ENCODE measurements around the gene STX11.

DNA sequence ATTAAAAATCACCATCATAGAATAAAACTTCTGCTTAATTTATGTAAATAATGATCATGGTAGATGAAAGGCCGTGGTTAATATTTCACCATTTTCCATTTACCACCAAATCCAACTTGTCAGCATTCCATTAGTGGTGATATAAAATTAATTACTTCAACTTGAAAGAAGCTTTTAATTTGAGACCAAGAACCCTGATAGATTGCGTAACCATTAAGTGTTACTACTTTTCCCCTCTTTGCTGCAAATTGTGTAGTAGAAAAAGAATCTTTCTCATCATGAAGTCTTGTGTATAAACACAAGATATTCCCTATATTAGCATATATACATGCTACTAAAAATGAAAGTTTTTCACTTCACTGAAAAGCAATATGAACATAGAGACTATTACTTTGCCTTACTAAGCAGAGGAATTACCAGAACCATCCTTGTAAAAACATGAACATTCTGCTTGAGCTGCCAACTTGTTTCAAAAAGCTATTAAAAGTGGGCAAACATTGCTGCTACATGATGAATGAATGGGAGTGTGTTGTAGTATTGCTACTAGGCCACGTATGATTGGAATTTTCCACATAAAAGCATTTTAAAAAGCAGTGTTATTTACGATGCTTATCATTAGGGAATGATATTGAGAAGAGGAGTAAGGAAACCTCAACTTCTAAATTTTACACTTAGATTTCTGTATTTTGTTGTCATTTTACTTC is 35.0 kb downstream of the STX11 start:
- TF ChIP-seq, protein P1, sequence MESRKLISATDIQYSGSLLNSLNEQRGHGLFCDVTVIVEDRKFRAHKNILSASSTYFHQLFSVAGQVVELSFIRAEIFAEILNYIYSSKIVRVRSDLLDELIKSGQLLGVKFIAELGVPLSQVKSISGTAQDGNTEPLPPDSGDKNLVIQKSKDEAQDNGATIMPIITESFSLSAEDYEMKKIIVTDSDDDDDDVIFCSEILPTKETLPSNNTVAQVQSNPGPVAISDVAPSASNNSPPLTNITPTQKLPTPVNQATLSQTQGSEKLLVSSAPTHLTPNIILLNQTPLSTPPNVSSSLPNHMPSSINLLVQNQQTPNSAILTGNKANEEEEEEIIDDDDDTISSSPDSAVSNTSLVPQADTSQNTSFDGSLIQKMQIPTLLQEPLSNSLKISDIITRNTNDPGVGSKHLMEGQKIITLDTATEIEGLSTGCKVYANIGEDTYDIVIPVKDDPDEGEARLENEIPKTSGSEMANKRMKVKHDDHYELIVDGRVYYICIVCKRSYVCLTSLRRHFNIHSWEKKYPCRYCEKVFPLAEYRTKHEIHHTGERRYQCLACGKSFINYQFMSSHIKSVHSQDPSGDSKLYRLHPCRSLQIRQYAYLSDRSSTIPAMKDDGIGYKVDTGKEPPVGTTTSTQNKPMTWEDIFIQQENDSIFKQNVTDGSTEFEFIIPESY (CRISPR knock-in tag; IDR thresholded peaks at IDR 0.05): no peak
- TF ChIP-seq POLR2A (IDR thresholded peaks at IDR 0.05; ENCODE audit: insufficient read depth in 1 of 2, low read depth in 2 of 2, low read length in 2 of 2): no peak
- no peak for TF ChIP-seq YY1 (IDR thresholded peaks at IDR 0.05; ENCODE audit: insufficient read depth, insufficient replicate concordance, low read depth, low read length)

Measured in HepG2 (cell line).